HG03342 (cell line): ENCODE data around the gene LMBR1.
"Not testable (repeated sequence)": the region's sequence is repeated elsewhere in the genome, so short reads cannot be mapped to it uniquely, and the experiment has no call there.

Experiments
- ATAC-seq: cut with Tn5 transposase; IDR thresholded peaks from one replicate; pipeline ENCODE4 v1.9.1; 2021; ENCODE audit warnings: mild to moderate bottlenecking, moderate library complexity; ENCODE audit not compliant: unreplicated experiment

The LMBR1 gene

GRCh38 chr7:156662277-156662676 is 230.7 kb downstream of the LMBR1 start:
- ATAC-seq: no peak

- ATAC-seq: no peak
Measured at GRCh38 chr7:156661637-156662036, 231.3 kb downstream of the LMBR1 start.

- ATAC-seq: no peak
Measured at GRCh38 chr7:156659961-156660360, 233.0 kb downstream of the LMBR1 start.

- no peak for ATAC-seq
Measured at GRCh38 chr7:156659203-156659602, 233.8 kb downstream of the LMBR1 start.

GRCh38 chr7:156657681-156658080 is 235.3 kb downstream of the LMBR1 start:
- ATAC-seq: no peak

GRCh38 chr7:156656598-156656997 is 236.4 kb downstream of the LMBR1 start:
- peak; percentile 38 for ATAC-seq

GRCh38 chr7:156655983-156656382 is 237.0 kb downstream of the LMBR1 start:
- no peak for ATAC-seq

- no peak for ATAC-seq
Measured at GRCh38 chr7:156655251-156655650, 237.7 kb downstream of the LMBR1 start.

- ATAC-seq: no peak
Measured at GRCh38 chr7:156654511-156655234, 238.3 kb downstream of the LMBR1 start.

GRCh38 chr7:156652886-156653568 is 240.0 kb downstream of the LMBR1 start:
- ATAC-seq: no peak

- ATAC-seq: no peak
Measured at GRCh38 chr7:156651474-156651873, 241.5 kb downstream of the LMBR1 start.

- peak; percentile 74 for ATAC-seq
Measured at GRCh38 chr7:156650042-156650441, 242.9 kb downstream of the LMBR1 start.

GRCh38 chr7:156647330-156647729 is 245.7 kb downstream of the LMBR1 start:
- ATAC-seq: not testable (repeated sequence)

- ATAC-seq: no peak
Measured at GRCh38 chr7:156642306-156643045, 250.5 kb downstream of the LMBR1 start.

- peak; percentile 61 for ATAC-seq
Measured at GRCh38 chr7:156640949-156641485, 252.0 kb downstream of the LMBR1 start.

- peak; percentile 77 for ATAC-seq
Measured at GRCh38 chr7:156640257-156640948, 252.6 kb downstream of the LMBR1 start, which contains the start of gene RNF32. Gene RNF32 (plus strand): TSS chr7:156640774. CDS start chr7:156643878, 3,104 bp downstream.

- no peak for ATAC-seq
Measured at GRCh38 chr7:156639426-156640256, 253.3 kb downstream of the LMBR1 start.

- ATAC-seq: no peak
Measured at GRCh38 chr7:156638443-156639077, 254.4 kb downstream of the LMBR1 start.

- ATAC-seq: not testable (repeated sequence)
Measured at GRCh38 chr7:156637093-156637492, 255.9 kb downstream of the LMBR1 start.
